Fibroblast of skin of scalp (primary cell): ENCODE results near the gene SERPINI1. TPM values are rescaled to one million over a fixed set of nuclear protein-coding genes. Genes with fewer than 3 reads are reported as not detected.

Source experiments
- DNase-seq: peaks from one replicate; pipeline ENCODE4 v3.0.0-alpha.2; 2013
- polyA plus RNA-seq, 2 experiments: library from polyadenylated mRNA; unstranded; fragments of 120-200 nt; gene quantifications; one replicate each; pipeline ENCODE4 v1.2.1, GENCODE V29; 2013; ENCODE audit not compliant: insufficient read length in 2 of 2

SERPINI1 gene, protein sequence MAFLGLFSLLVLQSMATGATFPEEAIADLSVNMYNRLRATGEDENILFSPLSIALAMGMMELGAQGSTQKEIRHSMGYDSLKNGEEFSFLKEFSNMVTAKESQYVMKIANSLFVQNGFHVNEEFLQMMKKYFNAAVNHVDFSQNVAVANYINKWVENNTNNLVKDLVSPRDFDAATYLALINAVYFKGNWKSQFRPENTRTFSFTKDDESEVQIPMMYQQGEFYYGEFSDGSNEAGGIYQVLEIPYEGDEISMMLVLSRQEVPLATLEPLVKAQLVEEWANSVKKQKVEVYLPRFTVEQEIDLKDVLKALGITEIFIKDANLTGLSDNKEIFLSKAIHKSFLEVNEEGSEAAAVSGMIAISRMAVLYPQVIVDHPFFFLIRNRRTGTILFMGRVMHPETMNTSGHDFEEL
- polyA plus RNA-seq (2013, experiment 1 of 2; ENCODE audit: insufficient read length) = 0.51 TPM
- polyA plus RNA-seq (2013, experiment 2 of 2; ENCODE audit: insufficient read length) = 0.99 TPM

DNA sequence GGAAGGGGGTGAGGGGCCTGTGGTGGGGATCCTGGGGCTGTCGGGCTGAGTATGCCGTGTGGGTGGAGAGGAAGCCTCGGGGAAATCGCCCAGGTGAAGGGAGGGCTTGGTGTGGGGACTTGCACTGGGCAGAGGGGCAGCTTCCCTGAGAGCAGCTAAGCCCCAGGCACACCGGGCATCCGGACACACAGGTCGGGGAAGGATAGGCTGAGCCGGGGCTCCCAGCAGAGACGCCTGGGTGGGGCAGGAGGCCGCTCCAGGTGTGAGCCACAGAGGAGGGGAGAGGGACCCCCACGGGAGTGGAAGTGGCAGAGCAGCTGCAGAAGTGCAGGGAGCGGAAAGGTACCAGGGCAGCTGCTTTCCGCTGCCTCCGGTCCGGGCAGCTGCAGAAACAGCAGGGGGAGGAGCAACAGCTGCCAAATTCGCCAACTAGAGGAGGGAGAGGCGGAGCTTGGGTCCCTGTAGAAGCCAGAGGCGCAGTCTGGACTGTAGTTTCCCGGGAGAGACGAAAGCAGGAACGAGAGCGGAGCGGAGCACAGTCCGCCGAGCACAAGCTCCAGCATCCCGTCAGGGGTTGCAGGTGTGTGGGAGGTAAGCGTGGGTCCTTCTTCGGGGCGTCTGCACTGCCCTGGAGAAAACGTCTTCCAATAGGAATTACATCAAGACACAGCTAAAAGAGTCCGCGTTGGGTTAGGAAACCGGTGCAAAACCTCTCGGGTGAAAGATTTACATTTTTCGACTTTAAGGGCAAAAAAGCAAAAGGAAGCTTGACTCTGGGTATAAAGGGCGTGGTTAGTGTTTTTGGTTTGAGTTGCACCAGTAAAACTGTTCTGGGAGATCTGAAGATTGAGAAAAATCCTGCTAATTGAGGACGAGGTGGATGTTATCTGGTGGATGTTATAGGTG is at the start of gene SERPINI1:
TSS of gene SERPINI1 (plus strand) at position 489 of the 906 bp plus-strand sequence. CDS start 53,408 bp downstream, outside the sequence.
- peak; percentile 83 for DNase-seq

GRCh38 chr3:167691366-167691765 is 44.2 kb upstream of the SERPINI1 start:
- peak; percentile 63 for DNase-seq

GRCh38 chr3:167694121-167694520 is 41.4 kb upstream of the SERPINI1 start:
- DNase-seq = no peak

DNA sequence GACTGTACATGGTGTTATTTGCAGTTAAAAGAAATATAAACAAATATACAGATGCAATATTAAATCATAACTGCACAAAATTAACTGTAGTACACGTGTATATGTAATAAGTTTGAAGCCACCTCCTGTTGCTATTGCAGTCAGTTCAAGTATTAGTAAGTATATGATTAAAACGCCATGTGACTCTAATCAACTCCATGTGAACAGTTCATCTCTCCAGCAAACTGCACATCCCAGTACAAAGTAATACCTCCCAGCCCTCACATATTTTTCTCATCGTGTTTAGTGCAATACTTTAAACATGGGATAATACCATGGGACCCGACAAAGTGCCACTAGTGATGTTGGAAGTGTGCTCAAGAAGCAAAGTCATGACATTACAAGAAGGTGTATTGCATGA is 35.5 kb upstream of the SERPINI1 start:
- DNase-seq = peak; percentile 7

- no peak for DNase-seq
Measured at GRCh38 chr3:167700926-167701325, 34.6 kb upstream of the SERPINI1 start.

- DNase-seq = peak; percentile 9
Measured at GRCh38 chr3:167705840-167706239, 29.7 kb upstream of the SERPINI1 start.

DNA sequence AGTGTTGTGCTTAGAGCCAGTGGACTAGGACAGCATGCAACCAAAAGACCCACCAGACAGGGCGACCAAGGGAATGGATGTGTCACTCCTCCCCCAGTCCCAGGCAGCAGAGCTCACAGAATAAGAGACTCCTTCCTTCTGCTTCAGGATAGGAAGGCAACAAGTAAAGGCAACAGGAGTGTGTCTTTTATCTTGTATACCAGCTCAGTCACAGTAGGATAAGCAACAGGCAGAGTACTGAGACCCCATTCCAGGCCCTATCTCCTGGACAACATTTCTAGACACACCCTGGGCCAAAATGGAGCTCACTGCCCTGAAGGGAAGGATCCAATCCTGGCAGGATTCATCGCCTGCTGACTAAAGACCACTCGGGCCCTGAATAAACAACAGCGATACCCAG is 25.8 kb upstream of the SERPINI1 start:
- no peak for DNase-seq

- no peak for DNase-seq
Measured at GRCh38 chr3:167710552-167710951, 25.0 kb upstream of the SERPINI1 start.

- DNase-seq = no peak
Measured at GRCh38 chr3:167711439-167711838, 24.1 kb upstream of the SERPINI1 start.

- DNase-seq = no peak
Measured at GRCh38 chr3:167712445-167712844, 23.1 kb upstream of the SERPINI1 start.

DNA sequence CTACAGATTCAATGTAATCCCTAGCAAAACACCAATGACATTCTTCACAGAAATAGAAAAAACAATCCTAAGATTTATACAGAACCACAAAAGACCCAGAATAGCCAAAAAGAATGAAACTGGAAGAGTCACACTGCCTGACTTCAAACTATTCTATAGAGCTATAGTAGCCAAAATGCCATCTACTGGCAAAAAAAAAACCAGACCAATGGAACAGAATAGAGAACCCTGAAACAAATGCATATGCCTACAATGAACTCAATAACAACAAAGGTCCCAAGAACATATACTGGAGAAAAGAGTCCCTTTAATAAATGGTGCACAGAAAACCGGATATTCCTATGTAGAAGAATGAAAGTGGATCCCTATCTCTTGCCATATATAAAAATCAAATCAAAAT is 20.6 kb upstream of the SERPINI1 start:
- peak; percentile 6 for DNase-seq

DNA sequence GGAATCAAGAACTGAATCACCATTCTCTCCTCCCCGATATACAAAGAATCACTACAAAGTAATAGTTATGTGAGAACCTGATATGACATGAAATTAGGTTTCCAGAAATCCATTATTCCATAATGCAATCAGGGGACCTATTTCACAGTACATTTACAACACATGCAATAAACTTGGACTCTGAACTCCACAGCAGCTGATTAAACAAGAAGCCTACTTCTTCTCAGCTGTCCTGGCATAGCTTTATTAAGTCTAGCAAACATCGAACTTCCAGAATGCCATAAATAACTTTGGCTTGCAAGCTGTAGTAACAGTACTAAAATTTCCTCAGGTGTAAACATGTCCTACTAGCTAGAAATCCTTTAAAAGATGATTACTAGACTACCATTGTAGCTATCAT is 18.6 kb upstream of the SERPINI1 start:
- DNase-seq = no peak

DNA sequence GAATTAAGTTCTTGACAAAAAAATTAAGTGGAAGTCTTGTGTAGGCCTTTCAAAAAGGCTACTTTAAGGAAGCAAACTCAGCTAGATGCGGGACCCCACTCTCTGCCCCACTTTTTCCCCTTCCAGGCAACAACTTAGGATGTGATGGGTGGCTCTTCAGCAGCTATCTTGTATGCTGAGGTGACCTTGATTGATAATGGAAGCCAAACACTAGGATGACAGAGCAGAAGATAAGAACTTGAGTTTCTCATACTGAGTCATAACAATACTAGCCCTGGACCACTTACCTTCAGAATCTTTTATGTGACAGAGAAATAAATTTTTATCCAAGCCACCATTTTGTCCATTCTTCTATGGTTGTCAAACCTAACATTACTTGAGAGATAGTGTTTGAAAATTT is 16.9 kb upstream of the SERPINI1 start:
- DNase-seq = no peak

DNA sequence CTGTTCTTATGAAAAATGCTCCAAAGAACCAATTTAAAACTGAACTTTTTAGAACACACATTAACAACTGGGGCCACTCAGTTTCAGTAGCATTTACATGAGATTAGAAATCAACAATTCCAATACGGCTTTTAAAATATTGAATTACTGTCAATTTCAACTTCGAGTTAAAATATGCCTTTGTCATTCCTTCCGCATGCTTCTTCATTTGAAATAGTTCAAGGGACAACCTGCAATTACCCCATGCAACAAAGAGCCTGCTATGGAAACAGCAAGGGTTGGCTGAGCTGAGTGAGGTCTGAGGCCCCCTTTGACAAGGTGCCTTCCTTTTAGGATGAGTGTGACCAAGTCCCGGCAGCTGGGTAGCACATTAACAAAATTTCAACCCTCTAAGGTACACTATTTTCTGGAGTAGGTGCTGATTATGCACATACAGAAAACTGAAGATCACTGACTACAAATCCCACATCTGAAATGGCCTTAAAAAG is 12.5 kb upstream of the SERPINI1 start:
- no peak for DNase-seq

DNA sequence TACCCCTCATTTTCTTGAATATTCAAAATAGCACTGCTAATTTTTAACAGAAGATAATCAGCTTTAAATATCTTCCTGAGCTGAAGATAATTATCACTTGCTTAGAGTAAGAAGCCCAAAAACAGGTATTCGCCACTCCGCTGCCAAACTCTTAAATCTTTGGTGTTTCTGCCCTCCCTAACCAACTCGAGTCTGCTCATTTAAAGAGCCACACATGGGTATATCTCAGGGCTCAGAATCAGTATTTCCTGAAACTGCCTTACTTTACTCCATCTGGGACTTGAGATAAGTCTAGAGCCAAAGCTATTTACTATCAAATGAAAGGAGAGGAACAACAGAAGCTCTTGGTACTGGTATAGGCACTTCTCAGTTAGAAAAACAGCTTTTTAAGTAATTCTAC is 11.6 kb upstream of the SERPINI1 start:
- DNase-seq = no peak

DNA sequence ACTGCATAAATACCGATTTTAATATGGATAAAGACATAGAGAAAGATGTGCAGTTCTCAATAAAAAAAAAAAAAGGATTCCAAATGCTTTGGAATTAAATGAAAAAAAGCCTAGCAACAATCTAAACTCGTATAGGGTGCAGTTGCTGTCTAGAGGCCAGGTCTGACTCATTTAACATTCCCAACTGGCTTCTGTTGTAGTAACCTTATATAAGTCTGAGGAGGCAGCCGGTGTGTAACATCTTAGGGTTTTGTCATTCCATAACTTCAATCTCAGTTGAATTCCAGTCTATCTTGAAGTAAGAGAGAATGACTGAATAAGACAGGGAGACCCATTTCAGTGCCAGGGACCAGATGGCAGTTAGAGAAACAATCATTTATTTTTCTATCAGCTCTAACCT is 7.3 kb upstream of the SERPINI1 start:
- DNase-seq = peak; percentile 74

DNA sequence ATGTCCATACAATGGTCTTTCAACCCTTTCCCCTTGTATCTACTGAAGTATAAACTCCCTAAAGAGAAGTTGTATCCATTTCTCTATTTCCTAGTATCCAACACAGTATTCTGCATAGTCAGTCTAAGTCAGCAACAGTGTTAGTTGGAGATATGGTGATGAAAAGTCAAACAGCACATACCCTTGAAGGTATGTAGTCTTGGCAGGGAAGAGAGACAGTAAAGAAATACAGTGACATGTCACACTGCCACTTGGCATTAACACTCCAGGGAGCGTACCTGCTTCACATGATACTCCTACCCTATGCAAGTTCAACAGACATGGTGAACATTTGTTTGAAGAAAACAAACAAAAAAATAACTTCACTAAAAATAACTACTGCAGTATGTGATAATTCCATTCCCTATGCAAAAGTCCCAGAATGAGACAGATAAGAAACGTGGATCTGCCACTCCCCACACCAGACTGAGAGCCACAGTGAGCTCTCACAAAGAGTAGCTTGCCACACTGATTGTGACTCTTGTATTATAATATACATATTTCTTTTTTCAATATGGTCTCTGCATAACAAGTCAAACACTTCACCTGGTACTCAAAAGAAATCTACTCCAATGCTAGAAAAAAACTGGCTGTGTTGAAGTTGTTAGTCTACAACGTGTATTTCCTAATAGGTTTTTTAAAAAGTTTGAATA is 6.7 kb upstream of the SERPINI1 start:
- no peak for DNase-seq

- DNase-seq = no peak
Measured at GRCh38 chr3:167729591-167729990, 5.9 kb upstream of the SERPINI1 start.

- DNase-seq = no peak
Measured at GRCh38 chr3:167731393-167731792, 4.1 kb upstream of the SERPINI1 start.

GRCh38 chr3:167732313-167733065 is 3.0 kb upstream of the SERPINI1 start:
- no peak for DNase-seq

- peak; percentile 8 for DNase-seq
Measured at GRCh38 chr3:167733961-167734497, 1.5 kb upstream of the SERPINI1 start.
